HepG2 (cell line): Measurements from ENCODE around the gene AAMP. TPM values are rescaled to one million over a fixed set of nuclear protein-coding genes. Genes with fewer than 3 reads are reported as not detected.

Experiments
- EP300 ChIP-seq, 3 experiments: sonication (generic) in 1 of 3; formaldehyde crosslinking in 1 of 3; IDR thresholded peaks; 2 replicates each; pipeline versions ENCODE4 v1.5.1 to v1.6.1; 2011 to 2020; ENCODE audit warnings: low read depth in 2 of 3, low read length in 2 of 3, borderline replicate concordance in 1 of 3, improper control_type of control experiment in 1 of 3, mild to moderate bottlenecking in 1 of 3, missing genetic modification reagents in 1 of 3, moderate library complexity in 1 of 3
- KMT2A ChIP-seq: sonication (generic); formaldehyde crosslinking; IDR thresholded peaks from 2 replicates; pipeline ENCODE4 v1.4.0; 2020; ENCODE audit warnings: missing genetic modification reagents
- TAF1 ChIP-seq: sonication (generic); formaldehyde crosslinking; IDR thresholded peaks from 2 replicates; pipeline ENCODE4 v1.4.0; 2020; ENCODE audit warnings: missing genetic modification reagents
- TP53 ChIP-seq: sonication (generic); formaldehyde crosslinking; conservative IDR thresholded peaks from 2 replicates; pipeline ENCODE4 v1.4.0; 2020; ENCODE audit warnings: missing genetic modification reagents
- ZBTB20 ChIP-seq: sonication (generic); formaldehyde crosslinking; IDR thresholded peaks from 2 replicates; pipeline ENCODE4 v1.8.1; 2023; ENCODE audit warnings: missing genetic modification reagents, low read depth, mild to moderate bottlenecking, borderline replicate concordance
- ZNF879 ChIP-seq: sonication (generic); formaldehyde crosslinking; IDR thresholded peaks from 2 replicates; pipeline ENCODE4 v1.8.1; 2023; ENCODE audit warnings: missing genetic modification reagents
- polyA plus RNA-seq, 8 experiments: library from polyadenylated mRNA; depleted of rRNA in 3 of 8; stranded (reverse) in 7 of 8; unstranded in 1 of 8; fragments of >200 nt; fragmentation: Illumina TruSeq in 4 of 8; extraction: Trizol in 4 of 8; gene quantifications; 2 replicates each; pipeline versions ENCODE4 v1.2.1 to v1.2.3, GENCODE V29; 2011 to 2016; ENCODE audit warnings: low read depth in 4 of 8, missing spikeins in 1 of 8, mixed read lengths in 1 of 8; ENCODE audit not compliant: insufficient read depth in 1 of 8
- total RNA-seq, 5 experiments: library from RNA; depleted of rRNA; stranded (reverse); fragments of >200 nt; fragmentation: Illumina TruSeq; extraction: Trizol; gene quantifications; 2 replicates each; pipeline ENCODE4 v1.2.3, GENCODE V29; 2016; ENCODE audit warnings: low read depth in 1 of 5
- TF ChIP-seq, protein P1 (sequence below), 2 experiments: sonication (generic) in 1 of 2; formaldehyde crosslinking in 1 of 2; IDR thresholded peaks; 2 replicates each; pipeline versions ENCODE4 v1.4.0 to v1.6.1; 2018 to 2020; ENCODE audit warnings: missing genetic modification reagents in 2 of 2, borderline replicate concordance in 1 of 2, low read depth in 1 of 2, mild to moderate bottlenecking in 1 of 2, missing biosample characterization in 1 of 2
- TF ChIP-seq, protein P2 (sequence below): sonication (generic); formaldehyde crosslinking; IDR thresholded peaks from 2 replicates; pipeline ENCODE4 v1.4.0; 2020; ENCODE audit warnings: missing genetic modification reagents
- TF ChIP-seq, protein P3 (sequence below): sonication (generic); formaldehyde crosslinking; IDR thresholded peaks from 2 replicates; pipeline ENCODE4 v1.9.0; 2021; ENCODE audit warnings: missing genetic modification reagents, borderline replicate concordance
- TF ChIP-seq, protein P4 (sequence below): sonication (generic); formaldehyde crosslinking; IDR thresholded peaks from 2 replicates; pipeline ENCODE4 v1.4.0; 2020; ENCODE audit warnings: missing genetic modification reagents, borderline replicate concordance
- TF ChIP-seq, protein P5 (sequence below): sonication (generic); formaldehyde crosslinking; IDR thresholded peaks from 2 replicates; pipeline ENCODE4 v1.4.0; 2020; ENCODE audit warnings: mild to moderate bottlenecking, missing genetic modification reagents, borderline replicate concordance

Gene AAMP
- total and polyA plus RNA-seq, 2 of the 13 experiments (the other 11 are each of a cell fraction or from before 2014, with no cell fraction given) = 110 to 186 TPM

DNA sequence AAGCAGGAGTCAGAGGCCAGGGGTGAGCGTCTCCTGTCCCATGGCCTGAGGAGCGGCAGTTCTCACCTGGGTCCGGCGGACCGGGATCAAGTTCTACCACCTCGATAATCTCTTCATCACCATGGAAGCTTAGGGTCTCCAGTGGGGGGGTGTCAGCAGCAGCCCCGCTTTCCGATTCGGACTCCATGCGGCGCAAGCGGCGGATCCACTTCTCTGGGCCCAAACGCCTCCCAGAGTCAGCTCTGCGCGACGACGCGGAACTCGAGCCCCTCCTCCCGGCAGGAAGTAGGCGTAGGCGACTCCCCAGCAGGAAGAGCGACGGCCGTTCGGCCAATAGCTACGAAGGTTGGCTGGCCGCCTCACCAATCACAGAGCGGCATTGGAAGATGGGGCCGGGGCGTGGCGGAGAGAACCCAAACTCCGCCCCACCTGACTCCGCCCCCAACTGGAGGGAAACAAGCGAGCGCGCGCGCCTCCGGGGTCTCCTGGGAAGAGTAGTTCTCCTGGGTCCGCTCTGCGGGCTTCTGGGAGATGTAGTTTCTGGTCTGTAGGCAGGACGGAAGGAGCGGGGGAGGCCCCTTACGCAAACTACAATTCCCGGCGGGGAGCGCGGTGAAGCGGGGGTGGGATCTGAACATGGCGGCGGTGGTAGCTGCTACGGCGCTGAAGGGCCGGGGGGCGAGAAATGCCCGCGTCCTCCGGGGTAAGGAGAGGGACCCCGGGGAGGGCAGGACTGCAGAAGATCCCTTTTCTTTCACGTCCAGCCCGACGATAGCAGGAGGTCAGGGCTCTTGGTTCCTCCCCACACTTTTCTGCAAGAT is at the start of gene AAMP, which contains the start of gene PNKD (continued):
- TF ChIP-seq, protein P1, sequence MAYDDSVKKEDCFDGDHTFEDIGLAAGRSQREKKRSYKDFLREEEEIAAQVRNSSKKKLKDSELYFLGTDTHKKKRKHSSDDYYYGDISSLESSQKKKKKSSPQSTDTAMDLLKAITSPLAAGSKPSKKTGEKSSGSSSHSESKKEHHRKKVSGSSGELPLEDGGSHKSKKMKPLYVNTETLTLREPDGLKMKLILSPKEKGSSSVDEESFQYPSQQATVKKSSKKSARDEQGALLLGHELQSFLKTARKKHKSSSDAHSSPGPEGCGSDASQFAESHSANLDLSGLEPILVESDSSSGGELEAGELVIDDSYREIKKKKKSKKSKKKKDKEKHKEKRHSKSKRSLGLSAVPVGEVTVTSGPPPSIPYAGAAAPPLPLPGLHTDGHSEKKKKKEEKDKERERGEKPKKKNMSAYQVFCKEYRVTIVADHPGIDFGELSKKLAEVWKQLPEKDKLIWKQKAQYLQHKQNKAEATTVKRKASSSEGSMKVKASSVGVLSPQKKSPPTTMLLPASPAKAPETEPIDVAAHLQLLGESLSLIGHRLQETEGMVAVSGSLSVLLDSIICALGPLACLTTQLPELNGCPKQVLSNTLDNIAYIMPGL (CRISPR knock-in tag; IDR thresholded peaks at IDR 0.05; ENCODE audit: borderline replicate concordance in 1 of 2, low read depth in 1 of 2) = peak; percentile 13 to 86; a peak in 3 of 4 replicates
- TF ChIP-seq EP300 (IDR thresholded peaks at IDR 0.05; ENCODE audit: low read depth in 2 of 2, low read length in 2 of 2) = 0 out of 4 replicates have a peak, but pooled peaks of 1 of the 2 experiments have one; percentile 47
- TF ChIP-seq EP300 (CRISPR knock-in tag; IDR thresholded peaks at IDR 0.05; ENCODE audit: borderline replicate concordance) = peak; percentile 16; the same call in 1 of the 2 replicates
- no peak for TF ChIP-seq ZNF879 (CRISPR knock-in tag)
- TF ChIP-seq, protein P2, sequence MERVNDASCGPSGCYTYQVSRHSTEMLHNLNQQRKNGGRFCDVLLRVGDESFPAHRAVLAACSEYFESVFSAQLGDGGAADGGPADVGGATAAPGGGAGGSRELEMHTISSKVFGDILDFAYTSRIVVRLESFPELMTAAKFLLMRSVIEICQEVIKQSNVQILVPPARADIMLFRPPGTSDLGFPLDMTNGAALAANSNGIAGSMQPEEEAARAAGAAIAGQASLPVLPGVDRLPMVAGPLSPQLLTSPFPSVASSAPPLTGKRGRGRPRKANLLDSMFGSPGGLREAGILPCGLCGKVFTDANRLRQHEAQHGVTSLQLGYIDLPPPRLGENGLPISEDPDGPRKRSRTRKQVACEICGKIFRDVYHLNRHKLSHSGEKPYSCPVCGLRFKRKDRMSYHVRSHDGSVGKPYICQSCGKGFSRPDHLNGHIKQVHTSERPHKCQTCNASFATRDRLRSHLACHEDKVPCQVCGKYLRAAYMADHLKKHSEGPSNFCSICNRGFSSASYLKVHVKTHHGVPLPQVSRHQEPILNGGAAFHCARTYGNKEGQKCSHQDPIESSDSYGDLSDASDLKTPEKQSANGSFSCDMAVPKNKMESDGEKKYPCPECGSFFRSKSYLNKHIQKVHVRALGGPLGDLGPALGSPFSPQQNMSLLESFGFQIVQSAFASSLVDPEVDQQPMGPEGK (CRISPR knock-in tag) = peak; percentile 62
- TF ChIP-seq TP53 = peak; percentile 81; the same call in 1 of the 2 replicates
- TF ChIP-seq, protein P3, sequence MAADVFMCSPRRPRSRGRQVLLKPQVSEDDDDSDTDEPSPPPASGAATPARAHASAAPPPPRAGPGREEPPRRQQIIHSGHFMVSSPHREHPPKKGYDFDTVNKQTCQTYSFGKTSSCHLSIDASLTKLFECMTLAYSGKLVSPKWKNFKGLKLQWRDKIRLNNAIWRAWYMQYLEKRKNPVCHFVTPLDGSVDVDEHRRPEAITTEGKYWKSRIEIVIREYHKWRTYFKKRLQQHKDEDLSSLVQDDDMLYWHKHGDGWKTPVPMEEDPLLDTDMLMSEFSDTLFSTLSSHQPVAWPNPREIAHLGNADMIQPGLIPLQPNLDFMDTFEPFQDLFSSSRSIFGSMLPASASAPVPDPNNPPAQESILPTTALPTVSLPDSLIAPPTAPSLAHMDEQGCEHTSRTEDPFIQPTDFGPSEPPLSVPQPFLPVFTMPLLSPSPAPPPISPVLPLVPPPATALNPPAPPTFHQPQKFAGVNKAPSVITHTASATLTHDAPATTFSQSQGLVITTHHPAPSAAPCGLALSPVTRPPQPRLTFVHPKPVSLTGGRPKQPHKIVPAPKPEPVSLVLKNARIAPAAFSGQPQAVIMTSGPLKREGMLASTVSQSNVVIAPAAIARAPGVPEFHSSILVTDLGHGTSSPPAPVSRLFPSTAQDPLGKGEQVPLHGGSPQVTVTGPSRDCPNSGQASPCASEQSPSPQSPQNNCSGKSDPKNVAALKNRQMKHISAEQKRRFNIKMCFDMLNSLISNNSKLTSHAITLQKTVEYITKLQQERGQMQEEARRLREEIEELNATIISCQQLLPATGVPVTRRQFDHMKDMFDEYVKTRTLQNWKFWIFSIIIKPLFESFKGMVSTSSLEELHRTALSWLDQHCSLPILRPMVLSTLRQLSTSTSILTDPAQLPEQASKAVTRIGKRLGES (CRISPR knock-in tag) = peak; percentile 78; the same call in 1 of the 2 replicates
- TF ChIP-seq TAF1 = peak; percentile 86
- peak; percentile 16 for TF ChIP-seq ZBTB20 (CRISPR knock-in tag)
- TF ChIP-seq, protein P4, sequence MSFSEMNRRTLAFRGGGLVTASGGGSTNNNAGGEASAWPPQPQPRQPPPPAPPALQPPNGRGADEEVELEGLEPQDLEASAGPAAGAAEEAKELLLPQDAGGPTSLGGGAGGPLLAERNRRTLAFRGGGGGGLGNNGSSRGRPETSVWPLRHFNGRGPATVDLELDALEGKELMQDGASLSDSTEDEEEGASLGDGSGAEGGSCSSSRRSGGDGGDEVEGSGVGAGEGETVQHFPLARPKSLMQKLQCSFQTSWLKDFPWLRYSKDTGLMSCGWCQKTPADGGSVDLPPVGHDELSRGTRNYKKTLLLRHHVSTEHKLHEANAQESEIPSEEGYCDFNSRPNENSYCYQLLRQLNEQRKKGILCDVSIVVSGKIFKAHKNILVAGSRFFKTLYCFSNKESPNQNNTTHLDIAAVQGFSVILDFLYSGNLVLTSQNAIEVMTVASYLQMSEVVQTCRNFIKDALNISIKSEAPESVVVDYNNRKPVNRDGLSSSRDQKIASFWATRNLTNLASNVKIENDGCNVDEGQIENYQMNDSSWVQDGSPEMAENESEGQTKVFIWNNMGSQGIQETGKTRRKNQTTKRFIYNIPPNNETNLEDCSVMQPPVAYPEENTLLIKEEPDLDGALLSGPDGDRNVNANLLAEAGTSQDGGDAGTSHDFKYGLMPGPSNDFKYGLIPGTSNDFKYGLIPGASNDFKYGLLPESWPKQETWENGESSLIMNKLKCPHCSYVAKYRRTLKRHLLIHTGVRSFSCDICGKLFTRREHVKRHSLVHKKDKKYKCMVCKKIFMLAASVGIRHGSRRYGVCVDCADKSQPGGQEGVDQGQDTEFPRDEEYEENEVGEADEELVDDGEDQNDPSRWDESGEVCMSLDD = peak; percentile 79
- TF ChIP-seq, protein P5, sequence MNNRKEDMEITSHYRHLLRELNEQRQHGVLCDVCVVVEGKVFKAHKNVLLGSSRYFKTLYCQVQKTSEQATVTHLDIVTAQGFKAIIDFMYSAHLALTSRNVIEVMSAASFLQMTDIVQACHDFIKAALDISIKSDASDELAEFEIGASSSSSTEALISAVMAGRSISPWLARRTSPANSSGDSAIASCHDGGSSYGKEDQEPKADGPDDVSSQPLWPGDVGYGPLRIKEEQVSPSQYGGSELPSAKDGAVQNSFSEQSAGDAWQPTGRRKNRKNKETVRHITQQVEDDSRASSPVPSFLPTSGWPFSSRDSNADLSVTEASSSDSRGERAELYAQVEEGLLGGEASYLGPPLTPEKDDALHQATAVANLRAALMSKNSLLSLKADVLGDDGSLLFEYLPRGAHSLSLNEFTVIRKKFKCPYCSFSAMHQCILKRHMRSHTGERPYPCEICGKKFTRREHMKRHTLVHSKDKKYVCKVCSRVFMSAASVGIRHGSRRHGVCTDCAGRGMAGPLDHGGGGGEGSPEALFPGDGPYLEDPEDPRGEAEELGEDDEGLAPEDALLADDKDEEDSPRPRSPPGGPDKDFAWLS (CRISPR knock-in tag) = no peak; the same call in 1 of the 2 replicates
- TF ChIP-seq KMT2A = no peak; the same call in 1 of the 2 replicates
